Activated CD8-positive, alpha-beta memory T cell treated with anti-CD3 and anti-CD28 coated beads for 1 hour (primary cell): ENCODE results near the gene E2F1.
"Not testable (repeated sequence)": the region's sequence is repeated elsewhere in the genome, so short reads cannot be mapped to it uniquely, and the experiment has no call there.

Source experiments
- DNase-seq, 2 donors: peaks; one replicate each; pipeline ENCODE4 v3.0.0-alpha.2; 2020; ENCODE audit warnings: low read depth in 1 of 2; ENCODE audit errors: extremely low read depth in 1 of 2

E2F1 gene

DNA sequence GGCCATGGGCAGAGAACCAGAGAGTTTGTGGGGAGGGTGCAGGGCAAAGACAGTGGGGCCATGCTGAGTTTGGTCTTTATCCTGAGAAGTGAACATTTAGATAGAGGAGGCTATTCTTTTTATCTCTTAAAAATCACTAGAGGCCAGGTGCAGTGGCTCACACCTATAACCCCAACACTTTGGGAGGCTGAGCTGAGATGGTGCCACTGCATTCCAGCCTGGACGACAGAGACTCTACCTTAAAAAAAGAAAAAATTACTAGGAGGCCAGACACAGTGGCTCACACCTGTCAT lies 25.2 kb upstream of the E2F1 start:
- DNase-seq = no peak

DNA sequence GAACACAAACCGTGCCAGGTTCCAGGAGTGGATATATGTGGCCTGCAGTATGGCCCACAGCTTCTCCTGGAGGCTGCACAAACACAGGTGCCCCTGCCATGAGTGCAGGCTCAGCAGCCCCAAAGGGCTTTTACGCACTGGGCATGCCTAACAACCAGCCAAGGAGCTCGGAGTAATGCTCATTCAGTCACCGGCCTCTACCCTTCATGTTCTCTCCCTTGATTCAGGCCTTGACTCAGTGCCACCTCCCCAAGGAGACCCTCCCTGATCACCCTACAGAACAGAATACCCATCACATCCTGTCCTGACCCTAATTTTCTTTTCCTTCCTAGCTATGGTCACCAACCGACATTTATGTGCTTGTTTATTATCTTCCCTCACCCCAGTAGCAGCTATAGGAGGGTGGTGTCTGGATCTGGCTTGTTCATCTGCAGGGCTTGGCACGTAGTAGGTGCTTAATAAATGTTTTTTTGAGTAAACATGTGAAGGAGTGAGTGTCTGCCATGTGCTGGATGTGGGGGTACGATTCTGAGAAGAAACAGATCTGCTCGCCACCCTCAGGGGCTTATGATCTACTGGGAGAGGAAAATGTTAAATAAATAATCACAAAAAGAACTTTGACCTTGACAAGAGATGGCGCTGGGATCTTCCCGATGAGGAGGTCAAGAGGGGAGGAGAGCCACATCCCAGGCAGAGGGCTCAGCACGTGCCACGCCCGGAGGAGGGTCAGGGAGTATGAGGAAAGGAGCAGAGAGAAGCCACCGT lies 24.7 kb upstream of the E2F1 start:
- no peak for DNase-seq

DNA sequence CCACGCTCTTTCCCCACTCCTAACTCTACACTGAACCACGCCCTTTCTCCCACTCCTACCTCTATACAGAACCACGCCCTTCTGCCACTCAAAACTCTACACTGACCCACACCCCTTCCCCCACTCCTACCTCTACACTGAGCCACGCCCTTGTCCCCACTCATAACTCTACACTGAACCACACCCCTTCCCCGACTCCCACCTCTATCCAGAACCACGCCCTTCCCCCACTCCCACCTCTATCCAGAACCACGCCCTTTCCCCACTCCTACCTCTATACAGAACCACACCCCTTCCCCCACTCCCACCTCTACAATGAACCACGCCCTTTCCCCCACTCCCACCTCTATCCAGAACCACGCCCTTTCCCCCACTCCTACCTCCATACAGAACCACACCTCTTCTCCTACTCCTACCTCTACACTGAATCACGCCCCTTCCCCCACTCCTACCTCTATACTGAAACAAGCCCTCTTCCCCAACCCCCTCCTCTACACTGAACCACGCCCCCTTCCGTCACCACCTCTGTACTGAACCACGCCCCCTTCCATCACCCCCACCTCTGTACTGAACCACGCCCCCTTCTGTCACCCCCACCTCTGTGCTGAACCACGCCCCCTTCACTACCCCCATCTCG lies 23.8 kb upstream of the E2F1 start:
- DNase-seq = no peak

DNA sequence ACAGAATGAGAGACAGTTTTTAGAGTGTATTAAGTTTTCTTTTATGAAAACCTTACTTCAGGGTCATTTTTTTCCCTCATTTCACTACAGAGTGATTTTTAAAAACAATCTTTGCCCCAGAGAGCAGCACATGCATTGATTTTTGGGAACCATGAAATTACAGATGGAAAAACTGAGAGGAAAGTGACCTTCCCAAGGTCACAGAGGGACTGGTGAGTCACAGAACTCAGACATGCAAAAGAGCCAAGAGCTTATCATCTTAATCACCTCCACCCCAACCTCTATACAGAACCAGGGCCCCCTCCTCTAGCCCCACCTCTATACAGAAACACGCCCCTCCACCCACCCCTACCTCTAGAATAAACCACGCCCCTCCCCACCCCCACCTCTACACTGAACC lies 23.2 kb upstream of the E2F1 start:
- no peak for DNase-seq

DNA sequence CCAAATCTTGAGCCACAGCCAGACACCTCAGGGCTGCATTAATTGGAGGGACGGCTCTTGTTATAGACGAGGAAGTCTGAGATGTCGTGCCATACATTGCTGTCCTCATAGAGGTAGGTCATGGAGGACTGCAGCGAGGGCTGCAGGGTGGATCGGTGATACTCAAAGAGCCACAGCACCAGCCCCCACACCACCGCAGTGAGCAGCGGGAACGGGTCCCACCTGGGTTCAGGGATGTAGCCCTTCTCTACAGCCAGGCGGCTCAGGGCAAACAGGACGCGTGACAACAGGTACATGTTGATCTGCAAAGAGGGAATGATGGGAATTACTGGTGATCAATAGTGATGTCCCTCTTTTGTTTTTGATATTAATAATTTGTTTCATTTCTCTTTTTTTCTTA lies 21.5 kb upstream of the E2F1 start:
- no peak for DNase-seq

DNA sequence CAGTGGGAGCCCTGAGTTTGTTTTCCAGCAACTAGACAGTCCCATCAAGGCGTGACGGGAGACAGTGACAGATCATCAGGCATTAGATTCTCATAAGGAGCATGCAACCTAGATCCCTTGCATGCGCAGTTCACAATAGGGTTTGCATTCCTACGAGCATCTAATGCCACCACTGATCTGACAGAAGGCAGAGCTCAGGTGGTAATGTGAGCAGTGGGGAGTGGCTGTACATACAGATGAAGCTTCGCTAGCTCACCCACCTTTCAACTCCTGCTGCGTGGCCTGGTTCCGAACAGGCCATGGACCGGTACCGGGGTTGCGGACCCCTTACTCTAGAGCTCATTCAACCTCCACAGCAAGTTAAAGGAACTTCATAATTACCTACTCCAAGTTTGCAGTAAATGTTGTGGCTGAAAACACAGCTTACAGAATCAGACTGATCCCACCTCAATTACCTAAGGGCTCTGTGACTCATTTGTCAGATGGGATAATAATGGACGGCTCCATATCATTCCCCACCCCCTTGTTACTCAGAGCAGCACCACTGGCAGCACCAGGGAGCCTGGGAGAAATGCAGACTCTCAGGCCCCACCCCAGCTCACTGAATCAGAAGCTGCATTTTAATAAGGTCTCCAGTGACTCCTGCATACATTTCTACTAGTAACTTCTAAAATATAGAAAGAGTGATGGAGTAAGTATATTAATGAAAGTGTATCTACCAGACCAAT lies 18.2 kb upstream of the E2F1 start:
- no peak for DNase-seq

DNA sequence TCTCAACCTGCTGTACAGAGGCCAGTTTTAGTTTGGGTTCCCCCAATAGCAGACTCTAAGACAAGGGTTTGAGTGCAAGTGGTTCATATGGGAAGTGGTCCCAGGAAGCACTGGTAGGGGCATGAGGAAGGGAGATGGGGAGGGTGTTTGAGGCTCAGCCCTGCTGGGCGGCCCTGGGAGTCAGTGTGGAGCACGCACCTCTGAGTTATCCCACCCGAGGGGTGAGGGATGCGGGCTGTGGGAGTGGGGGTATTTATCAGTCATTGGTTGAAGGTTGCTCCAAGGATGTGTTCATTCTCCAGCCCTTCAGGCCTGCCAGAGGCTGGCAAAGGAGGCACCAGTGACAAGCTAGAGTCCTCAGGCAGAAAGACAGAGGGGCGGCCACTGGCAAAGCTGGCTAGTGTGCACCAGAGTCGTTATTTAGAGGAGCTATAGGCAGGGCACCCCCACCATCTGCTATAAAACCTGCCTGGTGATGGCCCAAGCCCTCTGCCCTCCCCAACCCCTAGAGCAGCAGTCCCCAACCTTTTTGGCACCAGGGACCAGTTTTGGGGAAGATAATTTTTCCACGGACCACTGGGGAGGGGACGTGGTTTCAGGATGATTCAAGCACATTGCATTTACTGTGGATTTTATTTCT lies 17.4 kb upstream of the E2F1 start:
- DNase-seq = no peak

DNA sequence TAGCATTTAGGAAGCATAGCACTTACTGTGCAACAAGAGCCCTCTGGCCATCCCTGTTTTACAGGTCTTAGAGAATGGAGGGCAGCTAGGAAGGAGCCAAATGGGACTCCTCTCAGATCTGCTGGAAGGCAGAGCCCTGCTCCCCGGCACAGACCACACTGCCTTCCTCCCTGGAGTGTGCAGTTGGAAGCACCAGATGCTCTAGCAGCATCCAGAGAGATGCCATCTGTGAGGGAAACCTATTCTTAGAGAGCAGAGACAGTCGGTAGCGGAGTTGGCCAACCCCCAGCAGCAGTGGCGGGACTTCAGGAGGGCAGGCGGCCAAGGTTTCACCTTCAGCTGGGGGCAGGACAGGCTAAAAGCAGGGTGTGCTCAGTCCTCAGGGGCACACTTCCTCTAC lies 16.7 kb upstream of the E2F1 start:
- DNase-seq = no peak

DNA sequence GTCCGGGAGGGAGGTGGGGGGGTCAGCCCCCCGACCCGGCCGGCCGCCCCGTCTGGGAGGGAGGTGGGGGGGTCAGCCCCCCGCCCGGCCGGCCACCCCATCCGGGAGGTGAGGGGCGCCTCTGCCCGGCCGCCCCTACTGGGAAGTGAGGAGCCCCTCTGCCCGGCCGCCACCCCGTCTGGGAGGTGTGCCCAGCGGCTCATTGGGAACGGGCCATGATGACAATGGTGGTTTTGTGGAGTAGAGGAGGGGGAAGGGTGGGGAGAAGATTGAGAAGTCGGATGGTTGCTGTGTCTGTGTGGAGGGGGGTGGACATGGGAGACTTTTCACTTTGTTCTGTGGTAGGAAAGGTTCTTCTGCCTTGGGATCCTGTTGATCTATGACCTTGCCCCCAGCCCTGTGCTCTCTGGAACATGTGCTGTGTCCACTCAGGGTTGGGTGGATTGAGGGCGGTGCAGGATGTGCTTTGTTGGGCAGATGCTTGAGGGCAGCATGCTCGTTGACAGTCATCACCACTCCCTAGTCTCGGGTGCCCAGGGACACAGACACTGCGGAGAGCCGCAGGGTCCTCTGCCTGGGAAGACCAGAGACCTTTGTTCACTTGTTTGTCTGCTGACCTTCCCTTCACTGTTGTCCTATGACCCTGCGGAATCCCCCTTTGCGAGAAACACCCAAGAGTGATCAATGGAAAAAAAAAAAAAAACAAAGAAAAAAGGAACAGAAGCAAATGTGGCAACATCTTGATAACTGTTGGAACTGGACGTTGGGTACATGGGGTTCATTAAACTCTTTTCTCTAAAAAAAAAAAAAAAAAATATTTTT lies 15.7 kb upstream of the E2F1 start:
- DNase-seq = no peak

DNA sequence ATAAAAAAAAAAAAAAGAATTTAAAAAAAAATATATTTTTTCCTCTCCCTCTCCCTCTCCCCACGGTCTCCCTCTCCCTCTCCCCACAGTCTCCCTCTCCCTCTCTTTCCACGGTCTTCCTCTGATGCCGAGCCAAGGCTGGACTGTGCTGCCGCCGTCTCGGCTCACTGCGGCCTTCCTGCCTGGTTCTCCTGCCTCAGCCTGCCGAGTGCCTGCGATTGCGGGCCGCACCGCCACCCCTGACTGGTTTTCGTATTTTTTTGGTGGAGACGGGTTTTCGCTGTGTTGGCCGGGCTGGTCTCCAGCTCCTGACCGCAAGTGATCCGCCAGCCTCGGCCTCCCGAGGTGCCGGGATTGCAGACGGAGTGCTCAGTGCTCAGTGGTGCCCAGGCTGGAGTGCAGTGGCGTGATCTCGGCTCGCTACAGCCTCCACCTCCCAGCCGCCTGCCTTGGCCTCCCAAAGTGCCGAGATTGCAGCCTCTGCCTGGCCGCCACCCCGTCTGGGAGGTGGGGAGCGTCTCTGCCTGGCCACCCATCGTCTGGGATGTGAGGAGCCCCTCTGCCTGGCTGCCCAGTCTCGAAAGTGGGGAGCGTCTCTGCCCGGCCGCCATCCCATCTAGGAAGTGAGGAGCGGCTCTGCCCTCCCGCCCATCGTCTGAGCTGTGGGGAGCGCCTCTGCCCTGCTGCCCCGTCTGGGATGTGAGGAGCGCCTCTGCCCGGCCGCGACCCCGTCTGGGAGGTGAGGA lies 14.7 kb upstream of the E2F1 start:
- not testable (repeated sequence) for DNase-seq

DNA sequence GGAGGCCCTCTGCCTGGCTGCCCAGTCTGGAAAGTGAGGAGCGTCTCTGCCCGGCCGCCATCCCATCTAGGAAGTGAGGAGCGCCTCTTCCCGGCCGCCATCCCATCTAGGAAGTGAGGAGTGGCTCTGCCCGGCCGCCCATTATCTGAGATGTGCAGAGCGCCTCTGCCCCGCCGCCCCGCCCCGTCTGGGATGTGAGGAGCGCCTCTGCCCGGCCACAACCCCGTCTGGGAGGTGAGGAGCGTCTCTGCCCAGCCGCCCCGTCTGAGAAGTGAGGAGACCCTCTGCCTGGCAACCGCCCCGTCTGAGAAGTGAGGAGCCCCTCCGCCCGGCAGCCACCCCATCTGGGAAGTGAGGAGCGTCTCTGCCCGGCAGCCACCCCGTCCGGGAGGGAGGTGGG lies 12.8 kb upstream of the E2F1 start:
- DNase-seq = not testable (repeated sequence)

DNA sequence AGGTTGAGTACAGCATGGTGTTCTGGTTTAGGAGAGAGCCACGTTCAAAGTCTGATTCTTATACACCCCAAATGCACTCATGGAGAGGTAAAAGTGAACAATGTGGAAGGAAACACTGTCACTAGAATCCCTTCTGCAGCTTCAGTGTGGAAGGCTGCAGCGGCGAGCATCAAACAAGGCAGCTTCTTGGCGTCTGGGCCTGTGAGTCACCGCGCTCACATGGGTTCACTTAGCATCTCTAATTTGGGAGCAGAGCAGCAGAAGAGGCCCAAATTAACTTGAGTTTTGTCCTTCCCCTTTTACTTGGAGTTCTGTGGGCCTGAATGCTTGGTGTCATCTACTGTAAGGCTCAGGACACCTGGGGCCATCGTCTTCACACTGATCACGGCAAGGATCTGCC lies 10.9 kb upstream of the E2F1 start:
- DNase-seq = no peak

DNA sequence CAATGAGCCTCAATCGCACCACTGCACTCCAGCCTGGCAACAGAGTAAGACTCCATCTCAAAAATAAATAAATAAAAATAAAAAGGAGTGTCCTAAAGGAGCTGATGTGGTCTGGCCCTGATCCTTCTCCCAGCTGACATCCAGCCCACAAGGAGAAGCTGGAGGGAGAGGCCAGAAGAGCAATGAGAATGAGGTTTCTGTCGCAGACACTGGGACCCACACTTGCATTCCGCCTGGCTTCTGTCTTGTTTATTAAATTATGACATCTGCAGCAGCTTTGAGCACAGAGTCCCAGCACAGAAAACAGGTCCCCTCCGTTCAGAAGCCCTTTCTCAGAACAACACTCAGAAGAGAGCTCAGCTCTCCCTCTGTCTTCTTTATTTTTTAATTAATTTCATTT lies 10.3 kb upstream of the E2F1 start:
- DNase-seq = no peak

DNA sequence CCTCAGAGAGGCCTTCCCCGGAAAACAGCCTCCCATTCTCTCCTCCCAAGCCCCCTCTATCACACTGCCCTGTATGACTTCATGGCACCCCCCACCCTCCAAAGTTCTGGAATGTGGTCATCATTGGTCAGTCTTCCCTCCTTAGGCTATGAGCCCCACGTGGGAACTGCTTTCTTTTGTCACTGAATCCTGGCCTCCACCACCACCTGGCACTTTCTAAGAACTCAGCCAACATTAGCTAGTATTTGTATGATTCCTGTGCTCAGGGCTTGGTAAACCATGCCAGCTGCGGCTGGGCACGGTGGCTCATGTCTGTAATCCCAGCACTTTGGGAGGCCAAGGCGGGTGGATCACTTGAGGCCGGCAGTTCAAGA lies 8.4 kb upstream of the E2F1 start:
- no peak for DNase-seq

DNA sequence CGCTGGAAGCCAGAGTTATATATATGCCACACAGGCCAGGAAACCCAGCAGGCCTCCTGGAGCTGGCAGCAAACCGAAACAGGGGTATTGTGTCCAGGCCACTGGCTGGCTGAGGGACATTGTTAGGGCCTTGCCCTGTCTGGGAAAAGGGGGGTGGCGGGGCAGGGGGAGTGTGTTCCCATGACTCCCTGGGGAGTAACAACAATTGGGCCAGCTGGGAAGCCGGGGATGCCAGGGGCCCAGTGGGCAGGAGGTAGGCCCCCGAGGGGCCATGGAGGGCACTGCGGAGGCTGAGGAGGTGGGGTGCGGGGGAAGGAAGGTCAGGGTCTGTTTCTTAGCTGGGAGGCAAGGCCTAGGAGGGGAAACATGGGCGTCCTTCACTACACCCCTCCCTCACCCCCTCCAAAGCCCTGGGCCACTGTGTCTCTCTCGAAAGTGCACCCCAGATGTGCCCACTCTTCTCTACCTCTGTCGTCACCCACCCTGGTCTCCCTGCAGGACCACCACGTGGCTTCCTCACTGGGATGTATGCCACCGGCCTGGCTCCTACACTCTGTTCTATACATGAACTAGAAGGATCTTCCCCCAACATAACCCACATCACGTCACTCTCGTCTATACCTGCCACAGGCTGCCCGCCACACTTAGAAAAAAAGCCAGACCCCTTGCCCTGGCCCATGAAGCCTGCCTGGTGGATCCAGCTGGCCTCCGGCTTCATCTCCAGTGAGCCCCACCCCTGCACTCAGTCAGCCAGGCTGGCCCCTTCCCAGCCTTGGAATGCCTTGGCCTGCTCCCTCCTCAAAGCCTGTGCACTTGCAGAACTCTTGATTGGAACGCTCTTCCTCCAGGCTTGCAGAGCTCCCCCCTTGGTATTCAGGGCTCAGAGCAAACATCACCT lies 7.8 kb upstream of the E2F1 start:
- no peak for DNase-seq

DNA sequence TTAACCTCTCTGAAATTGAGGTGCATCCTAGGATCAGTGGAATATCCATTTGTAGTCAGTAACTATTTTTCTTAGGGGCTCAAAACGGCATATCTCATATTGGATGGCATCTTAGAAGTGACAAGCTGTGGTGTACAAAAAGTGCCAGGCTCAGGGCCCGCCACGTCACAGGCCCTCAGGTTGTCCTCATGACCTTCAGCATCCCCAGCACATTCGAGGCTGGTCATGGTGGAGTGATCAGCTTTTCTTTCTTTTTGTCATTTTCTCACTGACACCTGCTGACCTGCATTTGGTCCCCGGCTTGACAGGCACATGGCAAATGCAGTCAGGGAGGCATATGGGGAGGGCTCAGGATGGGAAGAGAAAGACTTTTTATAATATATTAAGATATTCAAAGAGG lies 7.1 kb upstream of the E2F1 start:
- no peak for DNase-seq

DNA sequence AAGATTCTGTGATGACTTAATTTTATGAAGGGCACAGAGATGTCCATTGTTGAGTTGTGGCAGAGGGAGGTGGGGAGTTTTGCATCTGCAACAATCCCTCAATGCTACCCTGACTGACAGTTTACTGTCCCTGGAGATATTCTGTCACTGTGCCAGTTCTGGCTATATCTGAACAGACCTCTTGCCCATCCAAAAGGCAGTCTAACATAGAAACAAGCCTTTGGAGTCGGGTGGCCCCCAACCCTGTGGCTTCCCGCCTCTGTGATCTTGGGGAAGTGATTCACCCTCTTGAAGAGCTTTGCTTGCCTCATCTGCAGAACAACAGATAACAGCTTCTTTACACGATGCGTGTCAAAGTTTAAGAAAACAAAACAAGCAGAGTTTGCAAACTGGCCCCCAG lies 3.8 kb upstream of the E2F1 start:
- DNase-seq = peak; percentile 25 to 46

DNA sequence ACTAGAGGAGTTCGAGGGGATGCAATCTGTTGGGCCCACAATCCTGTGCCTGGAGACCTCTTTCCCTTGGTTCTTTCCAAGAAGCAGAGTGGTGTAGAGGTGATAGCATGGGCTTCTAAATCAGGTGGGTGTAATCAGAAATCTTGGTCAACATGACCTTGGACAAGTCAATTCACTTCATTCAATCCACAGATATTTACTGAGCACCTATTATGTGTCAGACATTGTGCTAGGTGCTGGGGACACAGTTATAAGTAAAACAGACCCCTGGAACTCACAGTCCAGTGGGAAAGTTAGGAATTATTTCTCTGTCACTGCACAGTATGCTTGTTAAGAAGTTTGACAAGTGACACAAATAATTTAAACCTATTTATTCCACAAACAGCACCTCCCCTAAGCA lies 3.3 kb upstream of the E2F1 start:
- no peak for DNase-seq

DNA sequence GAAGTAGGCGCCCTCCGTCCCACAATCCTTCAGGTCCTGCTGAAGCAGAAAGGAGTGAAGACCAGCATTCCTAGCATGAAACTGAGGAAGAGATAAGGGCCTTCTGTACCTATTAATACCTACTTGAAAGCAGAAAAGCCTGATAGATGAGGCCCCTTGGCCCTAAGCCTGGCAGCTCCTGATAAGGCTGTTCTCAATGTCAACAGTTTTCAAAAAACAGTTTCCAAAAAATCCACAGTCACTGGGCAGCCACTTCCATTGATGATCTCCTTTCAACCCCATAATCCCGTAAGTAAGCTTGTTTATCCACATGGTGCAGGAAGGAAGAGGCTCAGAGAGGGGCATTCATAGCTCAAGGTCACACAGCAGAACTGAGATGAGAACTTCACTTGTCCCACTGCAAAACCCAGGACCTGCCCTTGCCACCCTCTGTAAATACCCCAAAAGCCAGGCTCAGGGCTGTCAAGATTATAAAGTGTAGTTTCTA lies 2.8 kb upstream of the E2F1 start:
- DNase-seq = no peak
